A673 (cell line): ENCODE results near the gene IRX4.

Experiments used
- CTCF ChIP-seq: fragments of 300-800, 200-600 bp; sonication (generic); conservative IDR thresholded peaks from 2 replicates; pipeline ENCODE4 v1.5.1; 2017; ENCODE audit warnings: low read depth, mild to moderate bottlenecking, antibody characterized with exemption, low read length, moderate library complexity, mixed read lengths
- EZH2 ChIP-seq: fragments of 200-600 bp; sonication (generic); IDR thresholded peaks from 2 replicates; pipeline ENCODE4 v1.6.1; 2017; ENCODE audit warnings: borderline replicate concordance, low read depth, mild to moderate bottlenecking, mixed read lengths, antibody characterized with exemption, low read length; ENCODE audit not compliant: poor library complexity, severe bottlenecking

- TF ChIP-seq CTCF (no peak), EZH2 (no peak)
Observed at GRCh38 chr5:1831677-1832313, 50.9 kb downstream of the IRX4 start.
